Stimulated activated CD4-positive, alpha-beta T cell treated with anti-CD3 and anti-CD28 coated beads, Interleukin-1b, Interleukin-23, amount 100 ng/mL, for 48 hours (primary cell): ENCODE measurements around the gene BACH1.

Source experiments
- DNase-seq: peaks from one replicate; pipeline ENCODE4 v3.0.0-alpha.2; 2020

Gene BACH1

DNA sequence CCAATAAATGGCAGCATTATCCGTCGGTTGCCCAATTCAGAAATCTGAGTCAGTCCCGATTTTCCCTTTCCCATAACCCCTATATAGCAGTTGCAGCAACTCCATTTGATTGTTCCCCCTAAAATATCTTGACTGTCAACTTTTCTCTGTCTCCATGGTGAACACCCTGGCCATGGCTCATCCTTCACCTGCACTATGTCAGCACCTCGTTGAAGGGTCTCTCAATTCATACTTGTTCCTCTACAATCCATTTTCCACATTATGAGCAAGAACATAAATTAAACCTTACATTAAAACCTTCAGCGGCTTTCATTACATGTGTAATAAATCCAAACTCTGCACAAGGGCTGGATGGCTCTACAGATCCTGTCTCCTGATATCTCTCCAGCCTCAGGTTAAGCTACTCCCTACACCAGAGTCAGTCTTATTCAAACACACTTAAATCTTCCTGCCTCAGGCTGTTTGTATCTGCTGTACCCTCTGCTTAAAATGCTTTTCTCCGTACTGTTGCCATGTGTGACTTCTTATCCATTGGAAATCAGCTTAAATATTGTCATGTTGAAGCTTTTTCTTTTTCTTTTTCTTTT is 87.3 kb downstream of the BACH1 start:
- no peak for DNase-seq

DNA sequence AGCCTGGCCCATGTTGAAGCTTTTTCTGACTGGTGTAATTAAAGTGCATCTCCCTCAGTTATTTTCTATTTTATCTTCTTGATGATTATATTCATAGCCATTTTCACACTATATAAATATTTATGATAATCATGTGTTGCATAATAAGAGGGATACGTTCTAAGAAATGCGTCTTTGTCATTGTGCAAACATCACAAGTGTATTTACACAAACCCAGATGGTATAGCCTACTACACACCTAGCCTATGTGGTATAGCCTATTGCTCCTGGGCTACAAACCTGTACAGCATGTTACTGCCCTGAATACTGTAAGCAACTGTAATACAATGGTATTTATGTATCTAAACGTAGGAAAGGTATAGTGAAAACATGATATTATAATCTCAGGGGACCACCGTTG is 88.1 kb downstream of the BACH1 start:
- no peak for DNase-seq

DNA sequence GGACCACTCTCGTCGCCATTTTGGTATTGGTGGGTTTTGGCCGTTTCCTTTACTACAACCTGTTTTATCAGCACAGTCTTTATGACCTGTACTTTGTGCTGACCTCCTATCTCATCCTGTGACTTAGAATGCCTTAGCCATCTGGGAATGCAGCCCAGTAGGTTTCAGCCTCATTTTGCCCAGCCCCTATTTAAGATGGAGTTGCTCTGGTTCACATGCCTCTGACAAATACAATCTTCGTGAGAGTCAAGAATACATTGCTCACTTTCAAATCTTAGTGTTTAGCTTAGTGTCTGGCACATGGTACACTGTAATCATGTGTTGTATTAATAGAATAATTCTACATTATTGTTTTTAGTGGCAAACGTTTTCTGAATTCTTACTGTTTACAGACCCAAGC is 88.9 kb downstream of the BACH1 start:
- no peak for DNase-seq

DNA sequence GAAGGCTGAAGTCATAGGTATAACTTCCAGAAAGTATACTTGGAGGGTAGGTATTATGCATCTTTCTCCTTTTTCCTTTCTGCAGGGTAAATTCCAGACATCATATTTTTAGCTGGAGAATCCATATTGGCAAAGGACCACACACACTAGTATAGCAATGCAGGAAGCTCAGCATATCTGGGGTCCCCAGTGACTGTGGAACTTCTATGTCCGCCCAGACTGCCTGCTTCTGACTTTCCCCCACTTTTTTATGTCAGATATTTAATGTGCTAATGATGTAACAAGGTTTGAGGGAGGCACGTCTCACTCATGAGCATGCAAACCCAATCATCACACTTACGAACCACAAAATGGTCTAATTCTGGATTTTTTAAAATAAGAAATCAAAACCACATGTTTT is 90.4 kb downstream of the BACH1 start:
- DNase-seq, result no peak

DNA sequence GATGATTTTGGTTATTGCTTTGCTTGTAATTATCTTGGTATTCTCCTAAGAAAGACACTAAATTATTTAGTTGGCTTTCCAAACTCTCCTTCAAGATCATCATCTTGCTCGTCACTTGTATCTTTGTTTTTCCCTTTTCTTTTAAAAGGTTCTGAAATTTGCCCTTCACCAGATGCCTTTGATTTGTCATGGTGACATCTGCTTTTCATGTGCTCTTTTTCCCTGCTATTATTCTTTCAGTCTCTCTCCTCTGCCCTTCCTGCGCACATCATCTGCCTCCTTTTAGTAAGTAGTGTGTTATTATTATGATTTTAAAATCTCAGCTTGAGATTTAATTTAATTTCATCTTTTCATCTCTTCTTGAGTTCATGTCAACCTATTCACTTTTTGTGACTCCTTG is 92.1 kb downstream of the BACH1 start:
- DNase-seq, result no peak

DNA sequence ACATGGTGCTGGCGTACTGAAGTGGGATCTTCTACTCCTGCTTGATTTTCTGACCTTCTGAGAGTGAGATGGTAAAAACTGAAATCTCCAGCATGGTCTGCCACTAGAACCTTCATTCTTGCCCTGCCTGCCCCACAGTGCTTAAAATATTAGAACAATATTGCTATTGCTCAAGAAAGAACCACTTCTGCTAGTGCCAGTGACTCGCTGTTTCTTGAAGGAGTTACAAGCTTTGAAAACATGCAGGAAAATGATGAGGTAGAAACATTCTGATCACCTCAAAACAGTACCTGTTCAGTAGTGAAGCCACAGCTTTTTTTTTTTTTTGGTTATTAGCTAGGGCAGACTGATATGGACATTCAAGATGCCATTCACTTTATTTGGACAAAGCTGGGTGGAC is 95.3 kb downstream of the BACH1 start:
- no peak for DNase-seq
